IPS-20b (cell line): ENCODE results near the gene MMRN1.
A peak's percentile ranks its signal among the peaks of the same experiment; 100 is the strongest.
"Not testable (repeated sequence)": the region's sequence is repeated elsewhere in the genome, so short reads cannot be mapped to it uniquely, and the experiment has no call there.

ENCODE experiments used
- H3K27ac ChIP-seq: one replicate; pipeline ENCODE4 v1.5.1; 2013; ENCODE audit warnings: low read length
- H3K27me3 ChIP-seq: 2 replicates; pipeline ENCODE4 v1.6.1; 2013; ENCODE audit warnings: mild to moderate bottlenecking, low read length, inconsistent platforms; ENCODE audit not compliant: insufficient read depth
- H3K36me3 ChIP-seq: 2 replicates; pipeline ENCODE4 v1.6.1; 2013; ENCODE audit warnings: low read depth, mild to moderate bottlenecking, inconsistent platforms, low read length, moderate library complexity; ENCODE audit not compliant: insufficient read depth
- H3K4me1 ChIP-seq: 2 replicates; pipeline ENCODE4 v1.6.1; 2013; ENCODE audit warnings: mild to moderate bottlenecking, control low read depth, inconsistent platforms, low read length, moderate library complexity; ENCODE audit not compliant: insufficient read depth
- H3K4me3 ChIP-seq: 2 replicates; pipeline ENCODE4 v1.5.1; 2013; ENCODE audit warnings: mild to moderate bottlenecking, low read length, inconsistent platforms
- H3K9ac ChIP-seq: 2 replicates; pipeline ENCODE4 v1.6.1; 2013; ENCODE audit warnings: low read depth, mild to moderate bottlenecking, inconsistent platforms, low read length, moderate library complexity
- H3K9me3 ChIP-seq: 2 replicates; pipeline ENCODE4 v1.6.1; 2013; ENCODE audit warnings: mild to moderate bottlenecking, low read depth, low read length, inconsistent platforms; ENCODE audit not compliant: insufficient read depth

Gene MMRN1

DNA sequence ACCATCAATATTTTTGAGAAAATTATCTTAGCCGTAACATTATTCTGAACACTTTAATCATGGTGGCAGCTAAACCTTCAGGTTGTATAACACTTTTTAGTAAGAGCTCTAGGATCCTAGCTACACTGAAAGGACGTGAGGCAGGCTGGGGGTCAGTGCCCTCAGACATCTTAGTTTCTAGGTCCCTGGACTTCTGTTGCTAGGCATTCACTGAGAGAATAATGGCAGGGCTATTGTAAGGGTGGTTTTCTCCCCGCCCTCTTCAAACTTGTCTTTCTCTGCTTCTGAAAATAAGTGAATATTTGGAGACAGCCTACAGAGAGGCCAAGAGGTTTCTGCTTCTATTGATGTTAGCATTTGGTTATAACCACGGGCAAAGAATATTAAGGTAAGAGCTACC, 15.4 kb upstream of the MMRN1 start:
- Histone ChIP-seq H3K27ac (no peak overlapping the region), H3K27me3 (no peaks in the 10 kb centered on the region), H3K36me3 (no peaks in the 10 kb centered on the region), H3K9me3 (no peaks in the 10 kb centered on the region), H3K4me3 (peak overlapping the region; percentile 45; the same call in 1 of the 2 replicates), H3K4me1 (no peaks in the 10 kb centered on the region), H3K9ac (no peak overlapping the region)

DNA sequence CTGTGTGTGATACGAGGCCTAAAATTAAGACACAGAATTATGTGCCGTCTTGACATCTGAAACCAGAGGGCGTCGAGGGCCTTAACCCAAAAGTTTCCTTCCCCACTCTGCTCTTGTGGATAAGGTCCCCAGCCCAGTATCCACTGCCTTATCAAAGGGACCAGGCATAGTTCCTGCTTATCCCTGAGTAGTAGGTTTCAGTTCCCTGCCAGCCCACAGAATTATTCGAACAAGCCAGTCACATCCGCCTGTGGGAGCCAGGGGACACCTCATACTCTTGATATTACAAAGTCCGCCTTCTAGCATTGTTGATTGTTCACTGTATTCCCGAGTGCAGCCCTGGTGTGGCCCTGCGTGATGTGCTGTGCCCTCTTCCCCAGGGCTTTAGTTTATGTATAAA, 5.4 kb upstream of the MMRN1 start:
- H3K36me3 ChIP-seq: no peaks in the 10 kb centered on the region
- no peak overlapping the region for H3K4me3 ChIP-seq
- H3K4me1 ChIP-seq: no peaks in the 10 kb centered on the region
- no peak overlapping the region for H3K27ac ChIP-seq
- H3K9me3 ChIP-seq: no peaks in the 10 kb centered on the region
- H3K9ac ChIP-seq: no peak overlapping the region
- no peaks in the 10 kb centered on the region for H3K27me3 ChIP-seq

DNA sequence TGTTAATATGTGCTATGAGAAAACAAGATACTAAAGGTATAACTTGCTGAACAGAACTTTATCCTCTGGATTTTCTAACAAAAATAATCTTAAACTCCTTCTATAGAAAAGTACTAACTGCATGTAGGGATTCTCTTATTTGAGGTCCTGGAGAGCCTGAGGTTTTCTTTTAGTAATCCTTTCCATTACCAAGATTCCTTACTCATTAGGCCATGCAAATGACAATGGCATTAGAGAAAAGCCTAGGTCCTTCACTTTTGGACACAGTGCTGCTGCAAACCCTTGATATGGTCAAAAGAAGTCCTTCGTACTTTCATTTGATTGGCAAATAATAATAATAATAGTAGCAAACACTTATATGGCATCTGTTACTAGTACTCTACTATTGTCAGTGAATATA, 3.2 kb downstream of the MMRN1 start:
- no peak overlapping the region for H3K4me3 ChIP-seq
- H3K27me3 ChIP-seq: no peaks in the 10 kb centered on the region
- H3K27ac ChIP-seq: no peak overlapping the region
- no peaks in the 10 kb centered on the region for H3K36me3 ChIP-seq
- H3K9ac ChIP-seq: no peak overlapping the region
- H3K9me3 ChIP-seq: no peaks in the 10 kb centered on the region
- H3K4me1 ChIP-seq: no peaks in the 10 kb centered on the region

DNA sequence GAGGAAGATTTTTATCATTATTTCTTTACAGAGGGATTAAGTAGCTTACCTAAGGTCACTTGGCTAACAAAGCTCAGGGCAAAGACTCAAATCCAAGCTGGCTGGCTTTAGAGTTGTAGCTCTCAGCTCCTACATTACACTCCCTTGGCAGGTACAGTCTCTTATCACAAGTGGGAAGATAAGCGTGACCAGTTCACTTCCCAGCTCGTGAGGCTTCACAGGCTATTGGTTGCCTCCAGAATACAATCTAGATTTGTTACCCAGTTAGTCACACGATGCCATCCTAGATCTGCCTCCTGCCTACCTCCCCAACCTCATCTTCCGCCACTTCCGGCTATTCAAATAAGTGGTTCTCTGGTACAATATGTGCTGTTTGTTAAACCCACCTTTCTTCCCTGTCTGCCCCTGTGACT, 3.7 kb downstream of the MMRN1 start:
- Histone ChIP-seq H3K27me3 (no peaks in the 10 kb centered on the region), H3K9ac (no peak overlapping the region), H3K4me1 (no peaks in the 10 kb centered on the region), H3K27ac (no peak overlapping the region), H3K9me3 (no peaks in the 10 kb centered on the region), H3K4me3 (no peak overlapping the region), H3K36me3 (no peaks in the 10 kb centered on the region)

DNA sequence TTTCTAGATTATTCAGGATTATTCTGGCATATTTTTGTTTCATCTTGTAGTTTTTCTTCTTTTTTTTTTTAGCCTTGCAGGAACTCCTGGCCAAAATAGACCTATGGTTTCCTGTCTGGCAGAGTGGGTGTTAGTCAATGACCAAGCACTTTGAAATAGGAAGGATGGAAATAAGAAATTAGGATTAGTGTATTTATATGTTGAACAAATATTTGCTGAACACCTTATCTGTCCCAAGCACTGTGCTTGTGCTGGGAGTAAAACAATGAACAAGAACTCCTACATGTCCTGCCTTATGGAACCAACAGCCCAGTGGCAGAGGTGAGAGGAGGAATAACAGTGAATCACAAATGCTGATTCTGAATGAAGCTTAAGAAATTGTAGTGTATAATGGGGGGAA, 4.5 kb downstream of the MMRN1 start:
- H3K4me3 ChIP-seq: no peak overlapping the region
- no peaks in the 10 kb centered on the region for H3K9me3 ChIP-seq
- no peaks in the 10 kb centered on the region for H3K4me1 ChIP-seq
- H3K36me3 ChIP-seq: no peaks in the 10 kb centered on the region
- no peak overlapping the region for H3K27ac ChIP-seq
- H3K9ac ChIP-seq: no peak overlapping the region
- no peaks in the 10 kb centered on the region for H3K27me3 ChIP-seq

DNA sequence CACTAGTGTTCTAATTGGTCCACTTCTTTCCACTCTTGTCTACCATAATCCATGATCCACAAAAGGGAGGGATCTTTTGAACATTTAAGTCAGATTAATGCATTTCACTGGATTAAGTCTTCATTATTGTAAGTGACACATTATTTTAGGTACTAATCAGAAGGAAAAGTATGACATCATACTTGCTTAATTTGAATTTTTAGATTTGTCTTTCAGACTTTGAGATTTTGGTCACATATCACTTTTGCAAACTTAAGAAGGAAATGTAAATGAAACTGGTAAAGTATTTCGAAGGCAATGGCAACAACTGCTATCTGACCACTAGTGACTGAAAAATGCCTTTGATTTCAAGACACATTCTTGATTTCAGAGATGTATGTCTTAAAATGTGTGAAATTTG, 5.2 kb downstream of the MMRN1 start:
- Histone ChIP-seq H3K9ac (no peak overlapping the region), H3K36me3 (no peaks in the 10 kb centered on the region), H3K27ac (no peak overlapping the region), H3K4me3 (no peak overlapping the region), H3K4me1 (no peaks in the 10 kb centered on the region), H3K9me3 (no peaks in the 10 kb centered on the region), H3K27me3 (no peaks in the 10 kb centered on the region)

DNA sequence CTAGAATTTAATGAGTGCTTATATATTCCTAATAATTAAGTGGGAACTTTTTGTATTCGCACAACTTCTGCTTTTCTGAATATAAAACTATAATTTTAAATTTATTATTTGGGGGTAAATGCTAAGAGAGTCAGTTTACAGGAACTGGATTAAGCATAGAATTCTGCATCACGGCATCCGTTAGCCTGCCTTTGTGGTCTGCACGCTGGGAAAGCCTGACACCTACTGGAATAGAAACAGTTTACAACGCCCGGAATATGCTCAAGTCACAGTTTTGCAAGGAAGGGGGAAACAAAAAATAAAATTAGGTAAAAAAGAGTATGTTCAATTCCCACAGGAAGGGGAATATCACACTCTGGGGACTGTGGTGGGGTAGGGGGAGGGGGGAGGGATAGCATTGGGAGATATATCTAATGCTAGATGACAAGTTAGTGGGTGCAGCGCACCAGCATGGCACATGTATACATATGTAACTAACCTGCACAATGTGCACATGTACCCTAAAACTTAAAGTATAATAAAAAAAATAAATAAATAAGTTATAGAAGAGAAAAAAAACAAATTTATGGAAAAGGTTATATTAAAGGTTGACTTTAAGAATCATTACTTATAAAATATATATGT, 7.3 kb downstream of the MMRN1 start:
- not testable (repeated sequence) for H3K4me1 ChIP-seq, H3K27me3 ChIP-seq, H3K36me3 ChIP-seq, H3K4me3 ChIP-seq, H3K9ac ChIP-seq, H3K9me3 ChIP-seq, H3K27ac ChIP-seq

DNA sequence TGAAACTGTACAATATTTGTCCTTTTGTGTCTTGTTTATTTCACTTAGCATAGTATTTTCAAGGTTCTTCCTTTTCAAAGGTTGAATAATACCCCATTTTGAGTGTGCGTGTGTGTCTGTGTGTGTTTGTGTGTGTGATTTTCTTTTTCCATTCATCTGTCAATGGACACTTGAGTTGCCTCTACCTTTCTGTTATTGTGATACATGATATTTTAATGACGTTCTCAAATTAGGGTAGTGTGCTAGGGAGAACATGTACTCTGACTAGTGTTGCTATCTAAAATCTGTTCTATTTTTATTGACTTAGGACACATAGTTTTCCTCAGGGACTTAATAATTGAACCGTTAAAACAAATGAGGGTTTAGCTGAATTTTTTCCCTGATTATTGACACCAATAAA, 9.9 kb downstream of the MMRN1 start:
- Histone ChIP-seq H3K4me3 (no peak overlapping the region), H3K9me3 (no peaks in the 10 kb centered on the region), H3K36me3 (no peaks in the 10 kb centered on the region), H3K27ac (no peak overlapping the region), H3K9ac (no peak overlapping the region), H3K4me1 (peaks cover 6% of the 10 kb centered on the region; the same call in 1 of the 2 replicates), H3K27me3 (no peaks in the 10 kb centered on the region)

DNA sequence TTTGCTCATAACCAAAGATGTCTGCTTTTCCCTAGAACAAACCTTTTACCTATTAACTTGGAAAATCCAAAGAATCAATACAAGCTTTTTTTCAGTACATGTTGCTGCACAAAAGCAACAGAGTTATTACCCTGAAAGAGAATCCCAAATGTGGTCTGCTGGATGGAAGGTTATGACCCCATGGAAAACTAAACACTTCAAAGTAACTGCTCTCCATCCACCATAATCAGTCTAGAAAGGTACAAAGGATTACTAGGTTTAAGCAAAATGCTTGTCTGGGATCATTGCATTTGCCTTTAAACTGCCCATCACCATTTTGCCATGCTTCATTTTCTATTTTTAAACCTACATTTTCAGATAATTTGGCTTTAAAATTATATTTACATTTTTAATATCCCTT, 11.7 kb downstream of the MMRN1 start:
- Histone ChIP-seq H3K4me3 (no peak overlapping the region), H3K36me3 (no peaks in the 10 kb centered on the region), H3K27me3 (no peaks in the 10 kb centered on the region), H3K4me1 (peaks cover 6% of the 10 kb centered on the region; the same call in 1 of the 2 replicates), H3K9ac (no peak overlapping the region), H3K9me3 (no peaks in the 10 kb centered on the region), H3K27ac (no peak overlapping the region)

DNA sequence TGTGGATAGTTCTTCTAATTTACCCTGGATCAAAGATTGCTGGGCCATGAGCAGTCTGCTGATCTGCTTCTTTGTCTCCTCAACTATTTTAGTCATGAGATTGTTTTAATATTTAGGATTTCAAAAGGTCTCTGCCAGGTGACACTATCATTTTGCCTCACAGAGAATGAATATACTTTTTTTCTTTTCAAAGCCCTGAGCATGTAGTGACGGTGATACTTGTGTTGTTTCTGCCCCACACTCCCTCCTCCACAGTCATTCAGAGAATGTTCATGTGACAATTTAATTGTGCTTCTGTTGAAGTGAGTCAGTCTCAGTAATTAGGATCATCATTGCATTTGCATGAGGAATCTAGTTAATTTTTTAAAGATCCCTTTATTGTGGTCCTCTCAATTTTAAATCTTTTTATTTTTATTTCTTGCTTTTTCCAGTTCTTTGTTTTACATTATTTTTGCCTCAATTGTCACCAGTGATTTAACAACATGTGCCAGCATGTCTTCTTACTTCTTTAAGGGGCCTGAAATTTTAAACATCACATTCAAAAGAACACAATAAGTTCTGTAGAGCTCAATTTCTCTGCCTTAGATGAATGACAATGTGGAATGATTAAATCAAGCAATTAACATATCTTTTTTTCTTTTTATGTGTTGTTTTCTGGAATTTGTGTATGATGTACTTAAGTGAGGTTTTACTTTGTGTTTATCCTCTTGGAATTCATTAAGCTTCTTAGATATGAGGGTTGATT, 12.3 kb downstream of the MMRN1 start:
- H3K27ac ChIP-seq: no peak overlapping the region
- no peaks in the 10 kb centered on the region for H3K36me3 ChIP-seq
- H3K4me1 ChIP-seq: peaks cover 6% of the 10 kb centered on the region; the same call in 1 of the 2 replicates
- H3K9me3 ChIP-seq: no peaks in the 10 kb centered on the region
- H3K4me3 ChIP-seq: no peak overlapping the region
- no peak overlapping the region for H3K9ac ChIP-seq
- H3K27me3 ChIP-seq: no peaks in the 10 kb centered on the region

DNA sequence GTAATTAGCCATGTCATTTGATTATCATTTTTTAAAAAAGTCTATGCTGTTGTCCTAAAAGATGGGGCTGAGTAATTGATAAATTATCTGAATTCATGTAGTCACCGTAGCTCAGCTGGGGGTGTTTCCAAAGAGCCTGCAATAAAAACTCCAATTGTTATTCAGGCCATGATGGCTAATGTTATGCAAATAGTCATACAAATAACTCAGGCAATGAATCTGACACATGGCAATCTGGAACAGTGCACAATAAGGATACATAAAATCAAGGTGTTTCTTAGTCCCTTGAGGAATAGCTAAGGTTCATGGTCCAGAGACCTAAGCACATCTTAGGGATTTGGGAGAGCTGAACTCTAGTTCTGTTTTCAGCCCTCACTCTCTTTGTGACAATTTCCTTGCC, 15.2 kb downstream of the MMRN1 start:
- no peak overlapping the region for H3K4me3 ChIP-seq
- H3K4me1 ChIP-seq: peaks cover 6% of the 10 kb centered on the region; the same call in 1 of the 2 replicates
- H3K9ac ChIP-seq: no peak overlapping the region
- no peaks in the 10 kb centered on the region for H3K9me3 ChIP-seq
- no peak overlapping the region for H3K27ac ChIP-seq
- no peaks in the 10 kb centered on the region for H3K27me3 ChIP-seq
- H3K36me3 ChIP-seq: no peaks in the 10 kb centered on the region

DNA sequence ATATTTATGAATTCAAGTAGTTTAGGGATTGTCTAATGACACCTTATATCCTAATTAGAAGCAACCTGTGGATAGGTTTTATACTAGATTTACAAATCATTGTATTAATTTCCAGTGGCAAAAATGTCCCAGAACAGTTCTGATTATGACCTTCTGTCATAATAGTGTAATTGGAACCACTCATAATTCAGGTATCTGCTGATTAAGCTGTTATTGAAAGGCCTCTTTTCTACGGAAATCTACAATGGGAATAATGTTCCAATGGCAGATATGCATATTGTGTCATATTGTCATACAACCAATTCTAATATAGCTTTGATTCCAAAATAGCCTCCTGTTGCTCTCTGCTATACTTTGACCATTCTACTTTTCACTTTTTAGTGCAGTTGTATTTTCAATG, 19.0 kb downstream of the MMRN1 start:
- Histone ChIP-seq H3K36me3 (no peaks in the 10 kb centered on the region), H3K27ac (no peak overlapping the region), H3K4me1 (peaks cover 8% of the 10 kb centered on the region; the same call in 1 of the 2 replicates), H3K9me3 (no peaks in the 10 kb centered on the region), H3K27me3 (no peaks in the 10 kb centered on the region), H3K9ac (no peak overlapping the region), H3K4me3 (no peak overlapping the region)
